Astrocyte (in vitro differentiated cells and primary cell): ENCODE results near the gene FST.

Source experiments
- EZH2 ChIP-seq: IDR thresholded peaks from 2 replicates; pipeline ENCODE4 v1.6.1; 2012; ENCODE audit warnings: mild to moderate bottlenecking, low read length, inconsistent platforms; ENCODE audit not compliant: insufficient read depth
- TF ChIP-seq, protein P1 (sequence below): IDR thresholded peaks from 2 replicates; pipeline ENCODE4 v1.5.1; 2011; ENCODE audit warnings: low read depth, mild to moderate bottlenecking, inconsistent platforms, low read length, moderate library complexity; ENCODE audit not compliant: insufficient read depth

DNA sequence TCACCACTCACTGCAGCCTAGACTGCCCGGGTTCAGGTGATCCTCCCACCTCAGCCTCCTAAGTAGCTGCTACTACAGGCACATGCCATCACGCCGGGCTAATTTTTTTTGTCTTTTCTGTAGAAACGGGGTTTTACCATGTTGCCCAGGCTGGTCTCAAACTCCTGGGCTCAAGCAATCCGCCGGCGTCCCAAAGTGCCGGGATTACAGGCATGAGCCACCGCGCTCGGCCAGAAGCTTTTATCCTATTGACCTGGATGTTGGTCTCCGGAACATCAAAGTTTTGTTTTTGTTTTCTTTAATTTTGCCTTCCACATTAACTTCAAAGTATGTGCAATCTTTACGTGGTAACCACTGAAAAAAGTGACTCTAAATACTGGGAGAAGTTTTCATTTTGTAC is 42.4 kb upstream of the FST start:
- TF ChIP-seq, protein P1, sequence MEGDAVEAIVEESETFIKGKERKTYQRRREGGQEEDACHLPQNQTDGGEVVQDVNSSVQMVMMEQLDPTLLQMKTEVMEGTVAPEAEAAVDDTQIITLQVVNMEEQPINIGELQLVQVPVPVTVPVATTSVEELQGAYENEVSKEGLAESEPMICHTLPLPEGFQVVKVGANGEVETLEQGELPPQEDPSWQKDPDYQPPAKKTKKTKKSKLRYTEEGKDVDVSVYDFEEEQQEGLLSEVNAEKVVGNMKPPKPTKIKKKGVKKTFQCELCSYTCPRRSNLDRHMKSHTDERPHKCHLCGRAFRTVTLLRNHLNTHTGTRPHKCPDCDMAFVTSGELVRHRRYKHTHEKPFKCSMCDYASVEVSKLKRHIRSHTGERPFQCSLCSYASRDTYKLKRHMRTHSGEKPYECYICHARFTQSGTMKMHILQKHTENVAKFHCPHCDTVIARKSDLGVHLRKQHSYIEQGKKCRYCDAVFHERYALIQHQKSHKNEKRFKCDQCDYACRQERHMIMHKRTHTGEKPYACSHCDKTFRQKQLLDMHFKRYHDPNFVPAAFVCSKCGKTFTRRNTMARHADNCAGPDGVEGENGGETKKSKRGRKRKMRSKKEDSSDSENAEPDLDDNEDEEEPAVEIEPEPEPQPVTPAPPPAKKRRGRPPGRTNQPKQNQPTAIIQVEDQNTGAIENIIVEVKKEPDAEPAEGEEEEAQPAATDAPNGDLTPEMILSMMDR, result no peak
- TF ChIP-seq EZH2, result no peak
